H9 (cell line): ENCODE results near the gene GPRIN1. TPM values are rescaled to one million over a fixed set of nuclear protein-coding genes. Genes with fewer than 3 reads are reported as not detected.

ENCODE experiments used
- DNase-seq: peaks from one replicate; pipeline ENCODE4 v3.0.0-alpha.2; 2017
- H2AFZ ChIP-seq: one replicate; pipeline ENCODE4 v1.6.1; 2013; ENCODE audit warnings: mild to moderate bottlenecking, low read length, control low read depth, moderate library complexity
- H2AK5ac ChIP-seq: 2 replicates; pipeline ENCODE4 v1.6.1; 2013; ENCODE audit warnings: low read length, control low read depth, mixed read lengths; ENCODE audit not compliant: insufficient read length
- H2BK120ac ChIP-seq: one replicate; pipeline ENCODE4 v1.6.1; 2013; ENCODE audit warnings: low read depth, mild to moderate bottlenecking, low read length, control low read depth, inconsistent platforms; ENCODE audit not compliant: poor library complexity, severe bottlenecking
- H2BK12ac ChIP-seq: 2 replicates; pipeline ENCODE4 v1.6.1; 2013; ENCODE audit warnings: low read length, control low read depth, mixed read lengths, low read depth; ENCODE audit not compliant: insufficient read length
- H2BK15ac ChIP-seq: 2 replicates; pipeline ENCODE4 v1.6.1; 2013; ENCODE audit warnings: low read depth, low read length, control low read depth
- H2BK20ac ChIP-seq: one replicate; pipeline ENCODE4 v1.6.1; 2013; ENCODE audit warnings: low read depth, mild to moderate bottlenecking, low read length, control low read depth, inconsistent platforms; ENCODE audit not compliant: poor library complexity, severe bottlenecking
- H2BK5ac ChIP-seq: 2 replicates; pipeline ENCODE4 v1.6.1; 2013; ENCODE audit warnings: low read length, control low read depth, mixed read lengths; ENCODE audit not compliant: insufficient read length
- H3K14ac ChIP-seq: 2 replicates; pipeline ENCODE4 v1.6.1; 2013; ENCODE audit warnings: low read length, control low read depth; ENCODE audit not compliant: insufficient read depth
- H3K18ac ChIP-seq: 2 replicates; pipeline ENCODE4 v1.6.1; 2013; ENCODE audit warnings: low read depth, mild to moderate bottlenecking, mixed read lengths, low read length, control low read depth; ENCODE audit not compliant: insufficient read length
- H3K23ac ChIP-seq: 2 replicates; pipeline ENCODE4 v1.6.1; 2013; ENCODE audit warnings: low read length, control low read depth, mixed read lengths, low read depth; ENCODE audit not compliant: insufficient read length
- H3K23me2 ChIP-seq: 2 replicates; pipeline ENCODE4 v1.6.1; 2013; ENCODE audit warnings: low read depth, mild to moderate bottlenecking, mixed read lengths, low read length, control low read depth; ENCODE audit not compliant: insufficient read length, poor library complexity, severe bottlenecking
- H3K27ac ChIP-seq: 2 replicates; pipeline ENCODE4 v1.5.1; 2013; ENCODE audit warnings: low read length, control low read depth, mixed read lengths, low read depth; ENCODE audit not compliant: insufficient read length
- H3K27me3 ChIP-seq: 2 replicates; pipeline ENCODE4 v1.6.1; 2013; ENCODE audit warnings: low read length, control low read depth, inconsistent platforms; ENCODE audit not compliant: insufficient read depth
- H3K4ac ChIP-seq: 2 replicates; pipeline ENCODE4 v1.6.1; 2013; ENCODE audit warnings: low read depth, mild to moderate bottlenecking, control low read depth, inconsistent platforms, low read length, moderate library complexity
- H3K4me1 ChIP-seq: 2 replicates; pipeline ENCODE4 v1.6.1; 2013; ENCODE audit warnings: low read length, control low read depth, inconsistent platforms; ENCODE audit not compliant: insufficient read depth
- H3K4me2 ChIP-seq: 2 replicates; pipeline ENCODE4 v1.6.1; 2013; ENCODE audit warnings: low read length, control low read depth, mixed read lengths; ENCODE audit not compliant: insufficient read length, insufficient read depth
- H3K56ac ChIP-seq: 2 replicates; pipeline ENCODE4 v1.6.1; 2013; ENCODE audit warnings: low read depth, mild to moderate bottlenecking, mixed read lengths, low read length, control low read depth; ENCODE audit not compliant: insufficient read length
- H3K79me1 ChIP-seq: 2 replicates; pipeline ENCODE4 v1.6.1; 2013; ENCODE audit warnings: low read depth, mild to moderate bottlenecking, moderate library complexity, low read length, control low read depth, inconsistent platforms; ENCODE audit not compliant: insufficient read depth, poor library complexity, severe bottlenecking
- H3K79me2 ChIP-seq: 2 replicates; pipeline ENCODE4 v1.6.1; 2013; ENCODE audit warnings: low read length, control low read depth, inconsistent platforms; ENCODE audit not compliant: insufficient read depth
- H3K9ac ChIP-seq: 2 replicates; pipeline ENCODE4 v1.6.1; 2013; ENCODE audit warnings: low read length, control low read depth, mixed read lengths; ENCODE audit not compliant: insufficient read length; ENCODE audit errors: extremely low read depth
- H3K9me3 ChIP-seq: one replicate; pipeline ENCODE4 v1.6.1; 2013; ENCODE audit warnings: low read depth, low read length, inconsistent platforms; ENCODE audit not compliant: control insufficient read depth
- H3T11ph ChIP-seq: one replicate; pipeline ENCODE4 v1.6.1; 2013; ENCODE audit warnings: mild to moderate bottlenecking, low read length, control low read depth, inconsistent platforms
- H4K20me1 ChIP-seq: one replicate; pipeline ENCODE4 v1.6.1; 2013; ENCODE audit not compliant: control insufficient read depth, insufficient read length, insufficient read depth
- H4K5ac ChIP-seq: 2 replicates; pipeline ENCODE4 v1.6.1; 2013; ENCODE audit warnings: low read depth, mild to moderate bottlenecking, mixed read lengths, low read length, control low read depth; ENCODE audit not compliant: insufficient read length
- H4K8ac ChIP-seq: replicated peaks from 2 replicates; pipeline ENCODE4 v1.6.1; 2013; ENCODE audit warnings: low read length, control low read depth, mixed read lengths, low read depth; ENCODE audit not compliant: insufficient read length
- H4K91ac ChIP-seq: 2 replicates; pipeline ENCODE4 v1.6.1; 2013; ENCODE audit warnings: low read depth, mild to moderate bottlenecking, moderate library complexity, mixed read lengths, low read length, control low read depth; ENCODE audit not compliant: insufficient read length
- H3K27ac Mint-ChIP-seq, 3 experiments: 2 replicates in 2 of 3; 3 replicates in 1 of 3; pipeline ENCODE4 v1.8.0; 2020 to 2021; ENCODE audit warnings: mixed read lengths in 3 of 3, mild to moderate bottlenecking in 1 of 3, moderate library complexity in 1 of 3
- H3K27me3 Mint-ChIP-seq: 2 replicates; pipeline ENCODE4 v1.8.0; 2021; ENCODE audit warnings: low read depth, mild to moderate bottlenecking, moderate library complexity, mixed read lengths
- H3K36me3 Mint-ChIP-seq, 3 experiments: 2 replicates in 2 of 3; 3 replicates in 1 of 3; pipeline ENCODE4 v1.8.0; 2020 to 2021; ENCODE audit warnings: low read depth in 3 of 3, mixed read lengths in 3 of 3; ENCODE audit not compliant: insufficient read depth in 1 of 3
- H3K4me1 Mint-ChIP-seq, 2 experiments: 2 replicates each; pipeline ENCODE4 v1.8.0; 2020; ENCODE audit warnings: mixed read lengths in 2 of 2
- H3K4me3 Mint-ChIP-seq, 2 experiments: 2 replicates in 1 of 2; 3 replicates in 1 of 2; pipeline ENCODE4 v1.8.0; 2020 to 2021; ENCODE audit warnings: mild to moderate bottlenecking in 2 of 2, mixed read lengths in 2 of 2, moderate library complexity in 1 of 2
- H3K9me3 Mint-ChIP-seq, 2 experiments: 2 replicates in 1 of 2; 3 replicates in 1 of 2; pipeline ENCODE4 v1.8.0; 2020; ENCODE audit warnings: mild to moderate bottlenecking in 2 of 2, mixed read lengths in 2 of 2, moderate library complexity in 1 of 2
- CTCF ChIP-seq: fragments of 200-600 bp; sonication (generic); conservative IDR thresholded peaks from 3 replicates; pipeline ENCODE4 v1.8.0; 2021; ENCODE audit warnings: antibody characterized with exemption, mild to moderate bottlenecking
- WGBS: extraction: QIAGEN DNeasy Blood & Tissue Kit; methylation state at CpG from one replicate; pipeline ENCODE4 v1.1.7; 2013; ENCODE audit warnings: missing lambda C conversion rate, low lambda C conversion rate, mixed read lengths; ENCODE audit not compliant: insufficient read length; ENCODE audit errors: extremely low coverage; 5-methylcytosine and 5-hydroxymethylcytosine counted together
- total RNA-seq: library from RNA; stranded (reverse); gene quantifications from 2 replicates; pipeline ENCODE4 v1.2.1, GENCODE V29; 2021

Gene GPRIN1
- total RNA-seq, 1 experiment from 2014 or later: 10.8 TPM

- H3K27me3 Mint-ChIP-seq: peaks cover 76% of the 10 kb centered on the region
- H3K79me1 ChIP-seq: no peaks in the 10 kb centered on the region
- no peaks in the 10 kb centered on the region for H3K9me3 ChIP-seq
- H4K20me1 ChIP-seq: no peaks in the 10 kb centered on the region
- no peak overlapping the region for H3K27ac Mint-ChIP-seq
- DNase-seq: no peak
- no peak overlapping the region for H3K56ac ChIP-seq
- H3K4me1 ChIP-seq: no peaks in the 10 kb centered on the region; the same call in 1 of the 2 replicates
- peaks cover 0 to 6% (median 0%) of the 10 kb centered on the region in 3 experiments; a peak in 3 of 7 replicates for H3K36me3 Mint-ChIP-seq
- H4K5ac ChIP-seq: no peak overlapping the region
- TF ChIP-seq CTCF: no peak
- peaks cover 8% of the 10 kb centered on the region for H3K23me2 ChIP-seq
- H3K9me3 Mint-ChIP-seq: peaks cover 0 to 7% of the 10 kb centered on the region in 2 experiments; a peak in 2 of 5 replicates
- no peak overlapping the region for H2BK12ac ChIP-seq
- H2BK20ac ChIP-seq: no peak overlapping the region
- no peak overlapping the region for H3K27ac ChIP-seq
- no peak overlapping the region for H3K18ac ChIP-seq
- H3K23ac ChIP-seq: no peak overlapping the region
- H3K4me1 Mint-ChIP-seq: peaks cover 40 to 53% of the 10 kb centered on the region in 2 experiments
- H2AFZ ChIP-seq: no peak overlapping the region
- H2BK5ac ChIP-seq: no peak overlapping the region
- WGBS: no CpG with 5 or more reads among the region's 2 CpGs
- H4K91ac ChIP-seq: no peak overlapping the region
- no peak overlapping the region for H4K8ac ChIP-seq
- no peak overlapping the region for H3T11ph ChIP-seq
- H3K4ac ChIP-seq: no peak overlapping the region
- H2AK5ac ChIP-seq: no peak overlapping the region
- H2BK120ac ChIP-seq: no peak overlapping the region
- H3K4me2 ChIP-seq: no peak overlapping the region
- H3K79me2 ChIP-seq: no peaks in the 10 kb centered on the region
- no peak overlapping the region for H2BK15ac ChIP-seq
- peaks cover 6% of the 10 kb centered on the region; the same call in 1 of the 2 replicates for H3K27me3 ChIP-seq
- H3K9ac ChIP-seq: no peak overlapping the region
- no peak overlapping the region for H3K4me3 Mint-ChIP-seq
- H3K14ac ChIP-seq: no peak overlapping the region
Measured at GRCh38 chr5:176632745-176633144, 22.8 kb upstream of the GPRIN1 start.
